Choroid plexus epithelial cell (primary cell): ENCODE results near the gene STIP1.

Experiments used
- DNase-seq: peaks from one replicate; pipeline ENCODE4 v3.0.0-alpha.2; 2010; ENCODE audit warnings: low read depth
- H3K4me3 ChIP-seq: 2 replicates; pipeline ENCODE4 v1.5.1; 2011; ENCODE audit warnings: low read depth, mild to moderate bottlenecking, control low read depth, low read length, moderate library complexity
- CTCF ChIP-seq: conservative IDR thresholded peaks from 2 replicates; pipeline ENCODE4 v1.5.1; 2011; ENCODE audit warnings: low read depth, mild to moderate bottlenecking, control low read depth, inconsistent platforms, low read length, moderate library complexity

The STIP1 gene

GRCh38 chr11:64218628-64219353 is 32.8 kb downstream of the STIP1 start:
- no peak for TF ChIP-seq CTCF
- no peak overlapping the region for H3K4me3 ChIP-seq
- DNase-seq = no peak

DNA sequence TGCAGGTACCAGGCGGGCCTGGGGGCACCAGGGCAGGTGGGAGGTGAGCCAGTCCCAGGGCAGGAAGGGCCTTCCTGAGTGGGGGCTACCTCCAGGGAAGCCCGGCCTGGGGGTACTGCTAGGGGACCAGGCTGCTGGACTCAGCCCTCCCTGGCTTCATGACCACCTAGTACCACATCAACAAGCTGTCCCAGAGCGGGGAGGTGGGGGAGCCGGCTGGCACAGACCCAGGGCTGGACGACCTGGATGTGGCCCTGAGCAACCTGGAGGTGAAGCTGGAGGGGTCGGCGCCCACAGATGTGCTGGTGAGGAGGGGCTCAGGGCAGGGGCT is 33.3 kb downstream of the STIP1 start:
- no peak for DNase-seq
- no peak overlapping the region for H3K4me3 ChIP-seq
- TF ChIP-seq CTCF = no peak

- no peak for DNase-seq
Measured at GRCh38 chr11:64219755-64220154, 33.8 kb downstream of the STIP1 start.

GRCh38 chr11:64220271-64220670 is 34.3 kb downstream of the STIP1 start:
- no peak for TF ChIP-seq CTCF
- no peak for DNase-seq
- H3K4me3 ChIP-seq = no peak overlapping the region

More at GRCh38 chr11:64219755-64220154, 33.8 kb downstream of the STIP1 start:
- TF ChIP-seq CTCF = no peak
- no peak overlapping the region for H3K4me3 ChIP-seq

GRCh38 chr11:64220798-64221197 is 34.8 kb downstream of the STIP1 start:
- no peak overlapping the region for H3K4me3 ChIP-seq
- DNase-seq = no peak
- TF ChIP-seq CTCF = no peak

GRCh38 chr11:64222651-64223000 is 36.7 kb downstream of the STIP1 start:
- no peak overlapping the region for H3K4me3 ChIP-seq

More at GRCh38 chr11:64222651-64223000, 36.7 kb downstream of the STIP1 start:
- DNase-seq = no peak
- no peak for TF ChIP-seq CTCF
